ENCODE measurements around the gene CD70.
"Not testable (repeated sequence)": the region's sequence is repeated elsewhere in the genome, so short reads cannot be mapped to it uniquely, and the experiment has no call there.

Gene CD70
- long read RNA-seq, result 0 reads

- peak within 1 kb of the TSS; percentile 15 for H3K4me3 ChIP-seq (replicated peaks; ENCODE audit: insufficient read depth, low read length)
- H3K27me3 ChIP-seq (ENCODE audit: insufficient read depth, poor library complexity, severe bottlenecking), result peaks cover 22% of the 10 kb centered on the region
- no peak for TF ChIP-seq GABPA (IDR thresholded peaks at IDR 0.05; ENCODE audit: low read depth)
- no peak for TF ChIP-seq SPI1 (IDR thresholded peaks at IDR 0.05; ENCODE audit: borderline replicate concordance, low read depth)
- no peak for TF ChIP-seq CTCF (IDR thresholded peaks at IDR 0.05; ENCODE audit: insufficient read depth, low read length)
- TF ChIP-seq REST (IDR thresholded peaks at IDR 0.05; ENCODE audit: insufficient replicate concordance, low read depth), result no peak
- no peak for TF ChIP-seq POLR2AphosphoS5 (IDR thresholded peaks at IDR 0.05; ENCODE audit: low read depth)
- no peak within 1 kb of the TSS for H3K27ac ChIP-seq (replicated peaks)
- DNase-seq (ENCODE audit: low read depth in 1 of 2, low spot score in 1 of 2), result no peak
Measured at GRCh38 chr19:6590827-6591319, at the start of gene CD70. TSS of gene CD70 (minus strand) at chr19:6591150. CDS start at chr19:6591002, 148 bp downstream.

- H3K27me3 ChIP-seq (ENCODE audit: insufficient read depth, poor library complexity, severe bottlenecking); H3K27ac ChIP-seq (replicated peaks); H3K4me3 ChIP-seq (replicated peaks; ENCODE audit: insufficient read depth, low read length); DNase-seq (ENCODE audit: low read depth in 1 of 2, low spot score in 1 of 2): not testable (repeated sequence)
Measured at GRCh38 chr19:6640333-6640732, 49.4 kb upstream of the CD70 start.

- DNase-seq (ENCODE audit: low read depth in 1 of 2, low spot score in 1 of 2), result no peak
- no peak for TF ChIP-seq SPI1 (IDR thresholded peaks at IDR 0.05; ENCODE audit: borderline replicate concordance, low read depth)
- TF ChIP-seq REST (IDR thresholded peaks at IDR 0.05; ENCODE audit: insufficient replicate concordance, low read depth), result no peak
- no peak for TF ChIP-seq POLR2AphosphoS5 (IDR thresholded peaks at IDR 0.05; ENCODE audit: low read depth)
- no peak for TF ChIP-seq GABPA (IDR thresholded peaks at IDR 0.05; ENCODE audit: low read depth)
- no peak for TF ChIP-seq CTCF (IDR thresholded peaks at IDR 0.05; ENCODE audit: insufficient read depth, low read length)
- Histone ChIP-seq H3K27ac (replicated peaks) (no peak overlapping the region), H3K27me3 (ENCODE audit: insufficient read depth, poor library complexity, severe bottlenecking) (no peaks in the 10 kb centered on the region), H3K4me3 (replicated peaks; ENCODE audit: insufficient read depth, low read length) (no peak overlapping the region)
Measured at GRCh38 chr19:6639439-6639838, 48.5 kb upstream of the CD70 start.

- H3K27me3 ChIP-seq (ENCODE audit: insufficient read depth, poor library complexity, severe bottlenecking); H3K4me3 ChIP-seq (replicated peaks; ENCODE audit: insufficient read depth, low read length); H3K27ac ChIP-seq (replicated peaks); DNase-seq (ENCODE audit: low read depth in 1 of 2, low spot score in 1 of 2): not testable (repeated sequence)
Measured at GRCh38 chr19:6633456-6633813, 42.5 kb upstream of the CD70 start.

- TF ChIP-seq CTCF (IDR thresholded peaks at IDR 0.05; ENCODE audit: insufficient read depth, low read length), result peak; percentile 55
- not testable (repeated sequence) for H3K4me3 ChIP-seq (replicated peaks; ENCODE audit: insufficient read depth, low read length); H3K27me3 ChIP-seq (ENCODE audit: insufficient read depth, poor library complexity, severe bottlenecking); H3K27ac ChIP-seq (replicated peaks)
- DNase-seq (ENCODE audit: low read depth in 1 of 2, low spot score in 1 of 2), result peak in 1 of 2 experiments; percentile 70
Measured at GRCh38 chr19:6632747-6633455, 42.0 kb upstream of the CD70 start.
